ENCODE measurements around the gene CFAP54. TPM values are rescaled to one million over a fixed set of nuclear protein-coding genes. Genes with fewer than 3 reads are reported as not detected.

The CFAP54 gene
- total RNA-seq, 4 donors from 2014 or later, result 0.16 TPM; not detected in 3

- WGBS, result 91% methylated on average over 1 of the region's 1 CpG
- TF ChIP-seq POLR2A (IDR thresholded peaks at IDR 0.05), result no peak
- no peak for TF ChIP-seq POLR2AphosphoS5 (IDR thresholded peaks at IDR 0.05)
- TF ChIP-seq, protein P1, sequence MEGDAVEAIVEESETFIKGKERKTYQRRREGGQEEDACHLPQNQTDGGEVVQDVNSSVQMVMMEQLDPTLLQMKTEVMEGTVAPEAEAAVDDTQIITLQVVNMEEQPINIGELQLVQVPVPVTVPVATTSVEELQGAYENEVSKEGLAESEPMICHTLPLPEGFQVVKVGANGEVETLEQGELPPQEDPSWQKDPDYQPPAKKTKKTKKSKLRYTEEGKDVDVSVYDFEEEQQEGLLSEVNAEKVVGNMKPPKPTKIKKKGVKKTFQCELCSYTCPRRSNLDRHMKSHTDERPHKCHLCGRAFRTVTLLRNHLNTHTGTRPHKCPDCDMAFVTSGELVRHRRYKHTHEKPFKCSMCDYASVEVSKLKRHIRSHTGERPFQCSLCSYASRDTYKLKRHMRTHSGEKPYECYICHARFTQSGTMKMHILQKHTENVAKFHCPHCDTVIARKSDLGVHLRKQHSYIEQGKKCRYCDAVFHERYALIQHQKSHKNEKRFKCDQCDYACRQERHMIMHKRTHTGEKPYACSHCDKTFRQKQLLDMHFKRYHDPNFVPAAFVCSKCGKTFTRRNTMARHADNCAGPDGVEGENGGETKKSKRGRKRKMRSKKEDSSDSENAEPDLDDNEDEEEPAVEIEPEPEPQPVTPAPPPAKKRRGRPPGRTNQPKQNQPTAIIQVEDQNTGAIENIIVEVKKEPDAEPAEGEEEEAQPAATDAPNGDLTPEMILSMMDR (IDR thresholded peaks at IDR 0.05), result no peak
- no peak for TF ChIP-seq EP300 (IDR thresholded peaks at IDR 0.05)
- Histone ChIP-seq H3K27ac (no peak overlapping the region), H3K27me3 (no peaks in the 10 kb centered on the region), H3K4me3 (no peak overlapping the region), H3K9me3 (no peaks in the 10 kb centered on the region), H3K4me1 (no peaks in the 10 kb centered on the region), H3K36me3 (no peaks in the 10 kb centered on the region)
- DNase-seq (ENCODE audit: low spot score in 2 of 2), result no peak
Observed at GRCh38 chr12:96506776-96507175, 17.4 kb downstream of the CFAP54 start.

GRCh38 chr12:96510306-96510764, 21.0 kb downstream of the CFAP54 start:
- Histone ChIP-seq H3K27me3 (no peaks in the 10 kb centered on the region), H3K4me1 (no peaks in the 10 kb centered on the region), H3K9me3 (no peaks in the 10 kb centered on the region), H3K36me3 (no peaks in the 10 kb centered on the region), H3K4me3 (no peak overlapping the region), H3K27ac (no peak overlapping the region)
- 45% methylated on average over 3 of the region's 3 CpGs for WGBS
- no peak for DNase-seq (ENCODE audit: low spot score in 2 of 2)
- TF ChIP-seq, protein P1 (IDR thresholded peaks at IDR 0.05), result no peak
- TF ChIP-seq POLR2A (IDR thresholded peaks at IDR 0.05) (no peak), EP300 (IDR thresholded peaks at IDR 0.05) (no peak), POLR2AphosphoS5 (IDR thresholded peaks at IDR 0.05) (no peak)

- Histone ChIP-seq H3K27ac (no peak overlapping the region), H3K4me3 (no peak overlapping the region), H3K36me3 (no peaks in the 10 kb centered on the region), H3K9me3 (no peaks in the 10 kb centered on the region), H3K27me3 (no peaks in the 10 kb centered on the region), H3K4me1 (no peaks in the 10 kb centered on the region)
- DNase-seq (ENCODE audit: low spot score in 2 of 2), result no peak
- TF ChIP-seq POLR2A (IDR thresholded peaks at IDR 0.05) (no peak), POLR2AphosphoS5 (IDR thresholded peaks at IDR 0.05) (no peak), EP300 (IDR thresholded peaks at IDR 0.05) (no peak)
- TF ChIP-seq, protein P1 (IDR thresholded peaks at IDR 0.05), result no peak
- WGBS, result 92% methylated on average over 5 of the region's 5 CpGs
Observed at GRCh38 chr12:96513166-96513565, 23.8 kb downstream of the CFAP54 start.

DNA sequence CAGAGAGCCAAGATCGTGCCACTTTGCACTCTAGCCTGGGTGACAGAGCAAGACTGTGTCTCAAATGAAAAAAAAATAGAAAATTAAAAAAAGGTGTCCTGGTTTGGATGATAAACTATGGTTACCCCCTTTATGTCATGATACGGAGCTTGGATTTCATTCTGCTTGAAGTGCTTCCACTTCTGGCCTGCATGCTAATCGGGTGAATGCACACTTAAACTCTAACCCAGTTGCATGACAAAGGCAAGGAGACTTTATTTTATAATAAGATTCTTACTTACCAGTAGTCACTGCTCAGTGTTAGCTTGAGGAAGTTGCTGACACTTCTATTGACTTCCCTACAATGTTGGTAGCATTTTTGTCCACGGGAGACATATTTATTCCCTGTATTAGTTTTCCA, 24.3 kb downstream of the CFAP54 start:
- Histone ChIP-seq H3K27me3 (no peaks in the 10 kb centered on the region), H3K36me3 (no peaks in the 10 kb centered on the region), H3K9me3 (no peaks in the 10 kb centered on the region), H3K4me3 (no peak overlapping the region), H3K4me1 (no peaks in the 10 kb centered on the region), H3K27ac (no peak overlapping the region)
- DNase-seq (ENCODE audit: low spot score in 2 of 2), result no peak
- TF ChIP-seq, protein P1 (IDR thresholded peaks at IDR 0.05), result no peak
- TF ChIP-seq EP300 (IDR thresholded peaks at IDR 0.05) (no peak), POLR2AphosphoS5 (IDR thresholded peaks at IDR 0.05) (no peak), POLR2A (IDR thresholded peaks at IDR 0.05) (no peak)
- WGBS, result 70% methylated on average over 4 of the region's 4 CpGs

GRCh38 chr12:96514328-96514727, 25.0 kb downstream of the CFAP54 start:
- H3K27ac ChIP-seq, result no peak overlapping the region
- H3K4me3 ChIP-seq, result no peak overlapping the region
- no peak for DNase-seq (ENCODE audit: low spot score in 2 of 2)
- TF ChIP-seq EP300 (IDR thresholded peaks at IDR 0.05) (no peak), POLR2AphosphoS5 (IDR thresholded peaks at IDR 0.05) (no peak), POLR2A (IDR thresholded peaks at IDR 0.05) (no peak)
- TF ChIP-seq, protein P1 (IDR thresholded peaks at IDR 0.05), result no peak
- 43% methylated on average over 3 of the region's 3 CpGs for WGBS
- H3K36me3 ChIP-seq, result no peaks in the 10 kb centered on the region
- H3K9me3 ChIP-seq, result no peaks in the 10 kb centered on the region
- no peaks in the 10 kb centered on the region for H3K4me1 ChIP-seq
- H3K27me3 ChIP-seq, result no peaks in the 10 kb centered on the region

Data from suprapubic skin (tissue), 4 donors.